HG03196 (cell line): ENCODE measurements around the gene L3MBTL1.

Experiments used
- ATAC-seq: cut with Tn5 transposase; IDR thresholded peaks from one replicate; pipeline ENCODE4 v1.9.1; 2021; ENCODE audit not compliant: unreplicated experiment

The L3MBTL1 gene

GRCh38 chr20:43534791-43535350, 27.4 kb downstream of the L3MBTL1 start:
- no peak for ATAC-seq

- no peak for ATAC-seq
Measured at GRCh38 chr20:43535370-43536004, 28.0 kb downstream of the L3MBTL1 start.

GRCh38 chr20:43536041-43536816, 28.7 kb downstream of the L3MBTL1 start:
- no peak for ATAC-seq

GRCh38 chr20:43536817-43537440, 29.4 kb downstream of the L3MBTL1 start:
- no peak for ATAC-seq

- no peak for ATAC-seq
Measured at GRCh38 chr20:43537921-43538877, 30.7 kb downstream of the L3MBTL1 start.

- ATAC-seq: no peak
Measured at GRCh38 chr20:43538878-43539700, 31.6 kb downstream of the L3MBTL1 start.

GRCh38 chr20:43539975-43540672, 32.6 kb downstream of the L3MBTL1 start:
- no peak for ATAC-seq

- ATAC-seq: no peak
Measured at GRCh38 chr20:43540673-43541060, 33.2 kb downstream of the L3MBTL1 start.

GRCh38 chr20:43541214-43541613, 33.7 kb downstream of the L3MBTL1 start:
- ATAC-seq: no peak

GRCh38 chr20:43542161-43542560, 34.7 kb downstream of the L3MBTL1 start:
- ATAC-seq: no peak

GRCh38 chr20:43542674-43543073, 35.2 kb downstream of the L3MBTL1 start:
- ATAC-seq: no peak

- no peak for ATAC-seq
Measured at GRCh38 chr20:43543138-43543537, 35.6 kb downstream of the L3MBTL1 start.

GRCh38 chr20:43544501-43544900, 37.0 kb downstream of the L3MBTL1 start:
- ATAC-seq: no peak

- ATAC-seq: no peak
Measured at GRCh38 chr20:43545837-43546578, 38.5 kb downstream of the L3MBTL1 start.

- ATAC-seq: no peak
Measured at GRCh38 chr20:43548273-43548880, 40.9 kb downstream of the L3MBTL1 start.

- no peak for ATAC-seq
Measured at GRCh38 chr20:43549416-43550065, 42.0 kb downstream of the L3MBTL1 start.

- no peak for ATAC-seq
Measured at GRCh38 chr20:43550456-43550855, 43.0 kb downstream of the L3MBTL1 start.

- ATAC-seq: no peak
Measured at GRCh38 chr20:43554369-43554768, 46.9 kb downstream of the L3MBTL1 start.
